CD4-positive, alpha-beta T cell (primary cell): ENCODE measurements around the gene KAT5. TPM values are rescaled to one million over a fixed set of nuclear protein-coding genes. Genes with fewer than 3 reads are reported as not detected.
A peak's percentile ranks its signal among the peaks of the same experiment; 100 is the strongest.

Experiments
- ATAC-seq: fragments of 200-7000 bp; cut with Tn5 transposase; one replicate; pipeline ENCODE4 v1.10.0; 2022; ENCODE audit warnings: mild to moderate bottlenecking; ENCODE audit not compliant: poor library complexity
- CTCF ChIA-PET: fragments of 350-600 bp; sonication (Branson Sonifier 250); formaldehyde crosslinking; loops from one replicate; lab custom pipeline; 2021; ENCODE audit warnings: antibody characterized with exemption, inconsistent platforms; lab: Charles Lee
- POLR2A ChIA-PET: fragments of 350-600 bp; sonication (Branson Sonifier 250); formaldehyde crosslinking; loops from one replicate; lab custom pipeline; 2021; ENCODE audit warnings: antibody characterized with exemption, inconsistent platforms; lab: Charles Lee
- DNase-seq, 14 experiments: peaks; one replicate each; pipeline ENCODE4 v3.0.0-alpha.2; 2013 to 2020; ENCODE audit warnings: mixed read lengths in 2 of 14
- H3K27ac ChIP-seq, 2 donors: one replicate each; pipeline versions ENCODE4 v1.5.1 to v1.7.0; 2013; ENCODE audit warnings: low read length in 2 of 2, low read depth in 1 of 2, mild to moderate bottlenecking in 1 of 2
- H3K27me3 ChIP-seq, 2 experiments: 1 replicate in 1 of 2; 2 replicates in 1 of 2; pipeline versions ENCODE4 v1.6.1 to v1.7.0; 2013; ENCODE audit warnings: low read length in 2 of 2, control low read depth in 1 of 2, mild to moderate bottlenecking in 1 of 2, moderate library complexity in 1 of 2; ENCODE audit not compliant: insufficient read depth in 2 of 2, control insufficient read depth in 1 of 2
- H3K36me3 ChIP-seq: one replicate; pipeline ENCODE4 v1.6.1; 2013; ENCODE audit warnings: low read length, control low read depth; ENCODE audit not compliant: insufficient read depth
- H3K4me1 ChIP-seq: one replicate; pipeline ENCODE4 v1.6.1; 2013; ENCODE audit warnings: low read length, control low read depth; ENCODE audit not compliant: insufficient read depth
- H3K4me3 ChIP-seq: one replicate; pipeline ENCODE4 v1.5.1; 2013; ENCODE audit warnings: mild to moderate bottlenecking, low read length, moderate library complexity
- H3K9me3 ChIP-seq, 2 experiments: 1 replicate in 1 of 2; 2 replicates in 1 of 2; pipeline versions ENCODE4 v1.6.1 to v1.7.0; 2013; ENCODE audit warnings: low read length in 2 of 2, mild to moderate bottlenecking in 2 of 2, control low read depth in 1 of 2, moderate library complexity in 1 of 2; ENCODE audit not compliant: control insufficient read depth in 1 of 2, insufficient read depth in 1 of 2
- H3K27ac Mint-ChIP-seq: one replicate; pipeline ENCODE4 v1.8.0; 2020; ENCODE audit warnings: mixed read lengths
- H3K27me3 Mint-ChIP-seq: one replicate; pipeline ENCODE4 v1.8.0; 2021; ENCODE audit warnings: mixed read lengths
- H3K36me3 Mint-ChIP-seq: one replicate; pipeline ENCODE4 v1.8.0; 2021; ENCODE audit warnings: low read depth, mixed read lengths
- H3K4me1 Mint-ChIP-seq: one replicate; pipeline ENCODE4 v1.8.0; 2021; ENCODE audit warnings: low read depth, mixed read lengths
- H3K4me3 Mint-ChIP-seq: one replicate; pipeline ENCODE4 v1.8.0; 2020; ENCODE audit warnings: mild to moderate bottlenecking, mixed read lengths
- H3K9me3 Mint-ChIP-seq: one replicate; pipeline ENCODE4 v1.8.0; 2020; ENCODE audit warnings: mixed read lengths
- intact Hi-C, 2 experiments: fragments of 100-400 bp; cut with DNase I in 1 of 2; cut with micrococcal nuclease in 1 of 2; formaldehyde crosslinking; loops; one replicate each; pipeline versions ENCODE4 v1.15.1 to v1.9.0; 2023 to 2025; cut with DNase I, micrococcal nuclease
- total RNA-seq, 174 experiments: library from RNA in 2 of 174; stranded (reverse) in 2 of 174; gene quantifications; one replicate each; pipeline ENCODE4 v1.2.3 and lab custom pipeline; 2021 to 2026
- TF ChIP-seq, protein P1 (sequence below): fragments of 200-600 bp; IDR thresholded peaks from one replicate; pipeline ENCODE4 v1.8.0; 2022; ENCODE audit warnings: antibody characterized with exemption, mild to moderate bottlenecking

Gene KAT5
- total RNA-seq, 2 experiments from 2014 or later: 90.9 to 99.6 TPM

DNA sequence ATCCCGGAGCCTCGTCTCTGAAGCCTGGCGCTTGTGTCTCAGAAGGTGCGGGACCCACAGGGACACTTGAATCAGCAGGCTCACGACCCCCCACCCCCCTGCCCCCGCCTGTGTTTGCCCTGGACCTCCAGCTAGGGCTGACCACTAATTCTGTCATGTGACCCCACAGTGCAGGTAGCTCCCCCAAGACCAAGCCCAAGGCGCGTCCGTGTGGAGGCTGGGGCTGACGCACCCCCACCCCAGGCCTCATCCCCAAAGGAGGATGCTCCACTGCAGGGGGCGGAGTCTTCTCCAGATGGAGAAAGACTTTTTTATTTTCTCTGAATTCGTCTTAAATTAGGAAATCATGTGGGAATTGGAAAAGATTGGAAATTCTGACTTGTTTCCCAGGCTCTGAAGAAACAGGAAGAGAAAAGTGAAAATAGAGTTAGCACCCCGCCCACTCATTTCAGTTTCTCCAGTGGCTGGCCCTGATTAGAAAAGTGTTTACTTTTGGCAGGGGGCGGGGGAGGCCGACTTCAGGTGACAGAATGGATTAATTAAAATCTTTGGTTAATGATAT, 48.3 kb upstream of the KAT5 start:
- peak; percentile 28 for ATAC-seq

DNA sequence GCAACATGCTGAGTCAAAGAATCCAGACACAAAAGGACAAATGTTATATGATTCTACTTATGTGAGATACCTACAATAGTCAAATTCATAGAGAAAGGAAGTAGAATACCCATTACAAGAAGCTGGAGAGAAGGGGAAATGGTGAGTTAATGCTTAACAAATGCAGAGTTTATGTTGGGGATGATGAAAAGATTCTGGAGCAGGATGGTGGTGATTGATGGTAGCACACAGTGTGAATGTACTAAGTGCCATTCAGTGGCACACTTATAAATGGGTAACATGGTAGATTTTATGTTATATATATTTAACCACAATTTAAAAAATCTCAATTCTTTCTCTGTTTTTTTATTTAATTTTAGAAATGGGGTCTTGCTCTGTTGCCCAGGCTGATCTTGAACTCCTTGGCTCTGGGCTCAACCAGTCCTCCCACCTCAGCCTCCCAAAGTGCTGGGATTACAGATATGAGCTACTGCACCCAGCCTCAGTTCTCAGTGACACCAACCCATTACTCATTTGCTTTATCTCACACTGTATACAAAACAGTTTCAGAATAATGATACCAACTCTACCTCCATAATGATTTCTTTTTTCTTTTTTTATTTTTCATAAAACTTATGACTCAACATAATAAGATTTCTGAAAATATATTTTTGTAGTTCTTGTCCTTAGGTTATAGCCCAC, 39.7 kb upstream of the KAT5 start:
- ATAC-seq: no peak
- Histone ChIP-seq H3K4me1 (no peaks in the 10 kb centered on the region), H3K27ac (no peak overlapping the region), H3K27me3 (no peaks in the 10 kb centered on the region), H3K36me3 (no peaks in the 10 kb centered on the region), H3K4me3 (no peak overlapping the region), H3K9me3 (no peaks in the 10 kb centered on the region)
- no peaks in the 10 kb centered on the region for H3K4me1 Mint-ChIP-seq
- no peaks in the 10 kb centered on the region for H3K27me3 Mint-ChIP-seq
- ChIA-PET POLR2A (no interaction called here), CTCF (interaction anchor here (1.1 kb wide), 1 partner anchor 39 kb away, joined by 3 read pairs; no protein-coding TSS in a partner anchor)
- H3K9me3 Mint-ChIP-seq: no peaks in the 10 kb centered on the region
- H3K4me3 Mint-ChIP-seq: no peak overlapping the region
- intact Hi-C loops: no loop called here
- H3K27ac Mint-ChIP-seq: no peak overlapping the region
- H3K36me3 Mint-ChIP-seq: no peaks in the 10 kb centered on the region
- TF ChIP-seq, protein P1, sequence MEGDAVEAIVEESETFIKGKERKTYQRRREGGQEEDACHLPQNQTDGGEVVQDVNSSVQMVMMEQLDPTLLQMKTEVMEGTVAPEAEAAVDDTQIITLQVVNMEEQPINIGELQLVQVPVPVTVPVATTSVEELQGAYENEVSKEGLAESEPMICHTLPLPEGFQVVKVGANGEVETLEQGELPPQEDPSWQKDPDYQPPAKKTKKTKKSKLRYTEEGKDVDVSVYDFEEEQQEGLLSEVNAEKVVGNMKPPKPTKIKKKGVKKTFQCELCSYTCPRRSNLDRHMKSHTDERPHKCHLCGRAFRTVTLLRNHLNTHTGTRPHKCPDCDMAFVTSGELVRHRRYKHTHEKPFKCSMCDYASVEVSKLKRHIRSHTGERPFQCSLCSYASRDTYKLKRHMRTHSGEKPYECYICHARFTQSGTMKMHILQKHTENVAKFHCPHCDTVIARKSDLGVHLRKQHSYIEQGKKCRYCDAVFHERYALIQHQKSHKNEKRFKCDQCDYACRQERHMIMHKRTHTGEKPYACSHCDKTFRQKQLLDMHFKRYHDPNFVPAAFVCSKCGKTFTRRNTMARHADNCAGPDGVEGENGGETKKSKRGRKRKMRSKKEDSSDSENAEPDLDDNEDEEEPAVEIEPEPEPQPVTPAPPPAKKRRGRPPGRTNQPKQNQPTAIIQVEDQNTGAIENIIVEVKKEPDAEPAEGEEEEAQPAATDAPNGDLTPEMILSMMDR: no peak
- no peak for DNase-seq

More for the DNA sequence above, 48.3 kb upstream of the KAT5 start:
- H3K9me3 Mint-ChIP-seq: no peaks in the 10 kb centered on the region
- H3K27ac Mint-ChIP-seq: peak overlapping the region; percentile 94
- CTCF ChIA-PET: interaction anchor here (0.7 to 2.1 kb wide), 5 partner anchors 11 to 227 kb away, joined by 3 to 11 read pairs (median 5); partner anchors contain the start of genes CCDC85B and KAT5
- peaks cover 32% of the 10 kb centered on the region for H3K36me3 Mint-ChIP-seq
- peaks cover 35% of the 10 kb centered on the region for H3K36me3 ChIP-seq
- TF ChIP-seq, protein P1: no peak
- H3K27me3 Mint-ChIP-seq: no peaks in the 10 kb centered on the region
- H3K27ac ChIP-seq: peak overlapping the region; percentile 96 to 97
- peaks cover 29% of the 10 kb centered on the region for H3K4me1 Mint-ChIP-seq
- intact Hi-C loops: loop anchor here (1.0 to 5.0 kb wide), 4 partner anchors 25 to 91 kb away; partner anchors contain the start of genes PCNX3 (in 2 of the 2), FAM89B (in 1 of the 2), KAT5 (in 1 of the 2) and SIPA1 (in 1 of the 2)
- H3K27me3 ChIP-seq: no peaks in the 10 kb centered on the region
- peaks cover 52% of the 10 kb centered on the region for H3K4me1 ChIP-seq
- DNase-seq: peak in 8 of 14 experiments; percentile 24 to 67 (median 44)
- no peaks in the 10 kb centered on the region for H3K9me3 ChIP-seq
- peak overlapping the region; percentile 92 for H3K4me3 Mint-ChIP-seq
- peak overlapping the region; percentile 71 for H3K4me3 ChIP-seq
- POLR2A ChIA-PET: interaction anchor here (0.7 to 5.9 kb wide), 15 partner anchors 11 to 885 kb away, joined by 3 to 93 read pairs (median 4); partner anchors contain the start of genes KAT5, MALAT1, MAP3K11 and MUS81

DNA sequence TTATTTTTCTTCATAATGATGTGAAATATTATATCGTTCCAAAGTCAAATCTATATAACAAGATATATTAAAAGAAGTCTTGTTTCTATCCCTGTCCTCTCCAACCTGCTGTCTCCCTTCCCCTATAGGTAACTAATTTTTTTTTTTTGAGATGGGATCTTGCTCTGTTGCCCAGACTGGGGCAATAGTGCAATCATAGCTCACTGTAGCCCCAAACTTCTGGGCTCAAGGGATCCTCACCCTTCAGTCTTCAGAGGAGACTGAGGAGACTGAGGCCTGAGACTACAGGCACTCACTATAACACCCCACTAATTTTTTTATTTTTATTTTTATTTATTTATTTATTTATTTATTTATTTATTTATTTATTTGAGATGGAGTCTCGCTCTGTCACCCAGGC, 39.1 kb upstream of the KAT5 start:
- H3K4me1 Mint-ChIP-seq: no peaks in the 10 kb centered on the region
- H3K4me3 Mint-ChIP-seq: no peak overlapping the region
- ATAC-seq (no peak), DNase-seq (no peak)
- Histone ChIP-seq H3K4me3 (no peak overlapping the region), H3K9me3 (no peaks in the 10 kb centered on the region), H3K27ac (no peak overlapping the region), H3K27me3 (no peaks in the 10 kb centered on the region), H3K4me1 (no peaks in the 10 kb centered on the region), H3K36me3 (no peaks in the 10 kb centered on the region)
- H3K9me3 Mint-ChIP-seq: no peaks in the 10 kb centered on the region
- ChIA-PET POLR2A (no interaction called here), CTCF (interaction anchor here (1.1 kb wide), 1 partner anchor 38 kb away, joined by 3 read pairs; no protein-coding TSS in a partner anchor)
- H3K36me3 Mint-ChIP-seq: no peaks in the 10 kb centered on the region
- no peak overlapping the region for H3K27ac Mint-ChIP-seq
- intact Hi-C loops: no loop called here
- TF ChIP-seq, protein P1: no peak
- no peaks in the 10 kb centered on the region for H3K27me3 Mint-ChIP-seq
